GM12878 (cell line): ENCODE data around the gene ENTPD6.

Source experiments
- POLR2AphosphoS5 ChIP-seq: IDR thresholded peaks from 2 replicates; pipeline ENCODE4 v1.6.1; 2011; ENCODE audit warnings: mild to moderate bottlenecking, low read length, inconsistent platforms
- SPI1 ChIP-seq: IDR thresholded peaks from 2 replicates; pipeline ENCODE4 v1.6.1; 2011; ENCODE audit warnings: low read depth, mild to moderate bottlenecking, low read length, moderate library complexity, borderline replicate concordance; ENCODE audit not compliant: insufficient read depth
- TF ChIP-seq, protein P1 (sequence below): IDR thresholded peaks from 2 replicates; pipeline ENCODE4 v1.6.1; 2011; ENCODE audit warnings: borderline replicate concordance, low read depth, mild to moderate bottlenecking, moderate library complexity, mixed read lengths, low read length; ENCODE audit not compliant: insufficient read depth; ENCODE audit errors: extremely low read length
- TF ChIP-seq, protein P2 (sequence below), 3 experiments: IDR thresholded peaks in 2 of 3; conservative IDR thresholded peaks in 1 of 3; 2 replicates each; pipeline ENCODE4 v1.5.1; 2011; ENCODE audit warnings: low read depth in 3 of 3, low read length in 3 of 3, mild to moderate bottlenecking in 3 of 3, control low read depth in 2 of 3, moderate library complexity in 2 of 3, inconsistent platforms in 1 of 3, mixed read lengths in 1 of 3; ENCODE audit not compliant: control insufficient read depth in 2 of 3, insufficient read depth in 1 of 3; ENCODE audit errors: extremely low read depth in 1 of 3

DNA sequence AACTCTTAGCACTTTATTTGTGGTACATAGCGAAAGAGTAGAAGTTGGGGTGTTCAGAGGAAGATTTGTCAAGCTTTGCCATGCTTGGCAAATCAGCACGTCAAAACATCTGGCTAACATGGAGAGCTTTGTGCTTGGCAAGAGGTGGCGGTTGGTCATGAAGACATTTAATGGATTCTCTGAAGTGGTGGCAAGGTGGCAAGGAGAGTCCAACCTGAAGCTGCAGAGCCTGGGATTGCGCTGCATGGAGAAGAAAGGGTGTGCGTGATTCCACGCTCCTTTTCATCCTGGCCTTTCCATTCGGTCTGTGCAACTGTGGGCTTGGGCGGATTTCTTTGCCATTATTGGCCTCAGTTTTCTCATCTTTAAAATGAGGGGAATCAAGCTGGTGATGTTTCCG lies 55.5 kb downstream of the ENTPD6 start:
- TF ChIP-seq, protein P1, sequence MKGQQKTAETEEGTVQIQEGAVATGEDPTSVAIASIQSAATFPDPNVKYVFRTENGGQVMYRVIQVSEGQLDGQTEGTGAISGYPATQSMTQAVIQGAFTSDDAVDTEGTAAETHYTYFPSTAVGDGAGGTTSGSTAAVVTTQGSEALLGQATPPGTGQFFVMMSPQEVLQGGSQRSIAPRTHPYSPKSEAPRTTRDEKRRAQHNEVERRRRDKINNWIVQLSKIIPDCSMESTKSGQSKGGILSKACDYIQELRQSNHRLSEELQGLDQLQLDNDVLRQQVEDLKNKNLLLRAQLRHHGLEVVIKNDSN: no peak
- TF ChIP-seq POLR2AphosphoS5 (no peak), SPI1 (no peak)
- TF ChIP-seq, protein P2, sequence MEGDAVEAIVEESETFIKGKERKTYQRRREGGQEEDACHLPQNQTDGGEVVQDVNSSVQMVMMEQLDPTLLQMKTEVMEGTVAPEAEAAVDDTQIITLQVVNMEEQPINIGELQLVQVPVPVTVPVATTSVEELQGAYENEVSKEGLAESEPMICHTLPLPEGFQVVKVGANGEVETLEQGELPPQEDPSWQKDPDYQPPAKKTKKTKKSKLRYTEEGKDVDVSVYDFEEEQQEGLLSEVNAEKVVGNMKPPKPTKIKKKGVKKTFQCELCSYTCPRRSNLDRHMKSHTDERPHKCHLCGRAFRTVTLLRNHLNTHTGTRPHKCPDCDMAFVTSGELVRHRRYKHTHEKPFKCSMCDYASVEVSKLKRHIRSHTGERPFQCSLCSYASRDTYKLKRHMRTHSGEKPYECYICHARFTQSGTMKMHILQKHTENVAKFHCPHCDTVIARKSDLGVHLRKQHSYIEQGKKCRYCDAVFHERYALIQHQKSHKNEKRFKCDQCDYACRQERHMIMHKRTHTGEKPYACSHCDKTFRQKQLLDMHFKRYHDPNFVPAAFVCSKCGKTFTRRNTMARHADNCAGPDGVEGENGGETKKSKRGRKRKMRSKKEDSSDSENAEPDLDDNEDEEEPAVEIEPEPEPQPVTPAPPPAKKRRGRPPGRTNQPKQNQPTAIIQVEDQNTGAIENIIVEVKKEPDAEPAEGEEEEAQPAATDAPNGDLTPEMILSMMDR (IDR thresholded peaks at IDR 0.05 in 2 of 3, conservative IDR thresholded peaks at IDR 0.05 in 1 of 3; ENCODE audit: control insufficient read depth in 2 of 3, extremely low read depth in 1 of 3, insufficient read depth in 1 of 3, low read depth in 3 of 3, low read length in 3 of 3): no peak
